OCI-LY7 (cell line): ENCODE measurements around the gene SPEM1.

Source experiments
- CTCF ChIP-seq: fragments of 200-600 bp; sonication (generic); conservative IDR thresholded peaks from 2 replicates; pipeline ENCODE4 v1.5.1; 2014; ENCODE audit warnings: mild to moderate bottlenecking, antibody characterized with exemption, low read length, moderate library complexity, mixed read lengths
- EZH2phosphoT487 ChIP-seq: fragments of 200-600 bp; sonication (generic); IDR thresholded peaks from 2 replicates; pipeline ENCODE4 v1.6.1; 2018; ENCODE audit warnings: low read depth, borderline replicate concordance, mild to moderate bottlenecking, mixed run types, antibody characterized with exemption, low read length, moderate library complexity, mixed read lengths

GRCh38 chr17:7426203-7426863 is 6.2 kb downstream of the SPEM1 start:
- TF ChIP-seq CTCF (no peak), EZH2phosphoT487 (no peak)
